Tibial nerve (tissue), 4 donors: ENCODE results near the gene IFI44L.
A peak's percentile ranks its signal among the peaks of the same experiment; 100 is the strongest.

Experiments used
- CTCF ChIP-seq, 5 experiments: fragments of 200-600 bp in 3 of 5; fragments of 450-650 bp in 2 of 5; sonication (generic) in 3 of 5; IDR thresholded peaks; one replicate each; pipeline ENCODE4 v1.5.1; 2016 to 2019; ENCODE audit warnings: antibody characterized with exemption in 5 of 5, mild to moderate bottlenecking in 3 of 5, moderate library complexity in 2 of 5
- EP300 ChIP-seq, 2 donors: sonication (generic); formaldehyde crosslinking; IDR thresholded peaks; one replicate each; pipeline ENCODE4 v1.6.1; 2017; ENCODE audit warnings: antibody characterized with exemption in 2 of 2, mild to moderate bottlenecking in 1 of 2
- POLR2A ChIP-seq, 2 donors: fragments of 450-650 bp; IDR thresholded peaks; one replicate each; pipeline ENCODE4 v1.6.1; 2017; ENCODE audit warnings: antibody characterized with exemption in 2 of 2, mild to moderate bottlenecking in 2 of 2, moderate library complexity in 2 of 2

GRCh38 chr1:78688697-78689096, 68.4 kb downstream of the IFI44L start:
- TF ChIP-seq POLR2A (IDR thresholded peaks at IDR 0.05) (no peak), CTCF (IDR thresholded peaks at IDR 0.05) (peak in 4 of 5 experiments; percentile 12 to 47 (median 30)), EP300 (IDR thresholded peaks at IDR 0.05) (no peak)
